Transverse colon (tissue), 4 donors: ENCODE measurements around the gene AFF1. TPM values are rescaled to one million over a fixed set of nuclear protein-coding genes. Genes with fewer than 3 reads are reported as not detected.

Experiments used
- DNase-seq: peaks from one replicate; pipeline ENCODE4 v3.0.0-alpha.2; 2019
- H3K27ac ChIP-seq, 4 donors: fragments of 200-600 bp; sonication (generic); 2 replicates each; pipeline ENCODE4 v1.5.1; 2016 to 2018; ENCODE audit warnings: inconsistent platforms in 4 of 4
- H3K27me3 ChIP-seq: fragments of 200-600 bp; sonication (generic); 2 replicates; pipeline ENCODE4 v1.5.1; 2017; ENCODE audit warnings: inconsistent platforms
- H3K36me3 ChIP-seq, 4 donors: fragments of 200-600 bp; sonication (generic); 2 replicates each; pipeline ENCODE4 v1.5.1; 2017 to 2019; ENCODE audit warnings: inconsistent platforms in 4 of 4
- H3K4me1 ChIP-seq, 4 donors: fragments of 200-600 bp; sonication (generic); 2 replicates each; pipeline ENCODE4 v1.5.1; 2017 to 2020; ENCODE audit warnings: inconsistent platforms in 4 of 4
- H3K4me3 ChIP-seq, 4 donors: fragments of 200-600 bp; sonication (generic); 1 replicate in 1 of 4; 2 replicates in 3 of 4; pipeline versions ENCODE4 v1.5.1 to v1.6.1; 2017 to 2019; ENCODE audit warnings: inconsistent platforms in 4 of 4
- H3K9me3 ChIP-seq, 2 donors: fragments of 200-600 bp; sonication (generic); 2 replicates each; pipeline ENCODE4 v1.5.1; 2017 to 2019; ENCODE audit warnings: inconsistent platforms in 2 of 2
- CTCF ChIP-seq, 5 experiments: fragments of 200-600 bp in 3 of 5; fragments of 450-650 bp in 2 of 5; sonication (generic) in 3 of 5; IDR thresholded peaks; 1 replicate in 2 of 5; 2 replicates in 3 of 5; pipeline ENCODE4 v1.5.1; 2016 to 2017; ENCODE audit warnings: antibody characterized with exemption in 5 of 5, inconsistent platforms in 3 of 5, mild to moderate bottlenecking in 2 of 5, moderate library complexity in 1 of 5
- EP300 ChIP-seq: sonication (generic); formaldehyde crosslinking; IDR thresholded peaks from one replicate; pipeline ENCODE4 v1.6.1; 2017; ENCODE audit warnings: antibody characterized with exemption, low read depth
- POLR2A ChIP-seq: fragments of 450-650 bp; IDR thresholded peaks from one replicate; pipeline ENCODE4 v1.6.1; 2016; ENCODE audit warnings: antibody characterized with exemption, mild to moderate bottlenecking, moderate library complexity
- POLR2AphosphoS5 ChIP-seq, 3 donors: sonication (generic); formaldehyde crosslinking; IDR thresholded peaks; one replicate each; pipeline ENCODE4 v1.6.1; 2016; ENCODE audit warnings: antibody characterized with exemption in 3 of 3
- WGBS, 2 donors: methylation state at CpG; one replicate each; pipeline ENCODE4 v1.1.5; 2018; ENCODE audit warnings: low coverage in 1 of 2; 5-methylcytosine and 5-hydroxymethylcytosine counted together
- in situ Hi-C, 4 donors: fragments of 200-750 bp; cut with MboI; loops; one replicate each; pipeline versions ENCODE4 v1.15.0 to v1.15.1; 2017; ENCODE audit warnings: low sequenced_read_pairs in 3 of 4, low pct_ligation_motif_present in 1 of 4, low pct_unique_long_range_greater_than_20kb in 1 of 4
- intact Hi-C: fragments of 100-400 bp; cut with DNase I; formaldehyde crosslinking; loops from one replicate; pipeline ENCODE4 v1.15.1; 2023; ENCODE audit warnings: low total_unique reads
- total RNA-seq, 4 donors: library from RNA; depleted of rRNA; stranded (reverse); fragments of >200 nt; gene quantifications; one replicate each; pipeline ENCODE4 v1.1.0, GENCODE V29; 2016

Gene AFF1
- total RNA-seq, 4 donors from 2014 or later: 77.1 to 151 (median 97.0) TPM

- H3K4me3 ChIP-seq: no peak overlapping the region
- intact Hi-C loops (no loop called here), in situ Hi-C loops (no loop called here)
These were observed 7.4 kb downstream of the AFF1 start for GRCh38 chr4:86942185-86942666.

DNA sequence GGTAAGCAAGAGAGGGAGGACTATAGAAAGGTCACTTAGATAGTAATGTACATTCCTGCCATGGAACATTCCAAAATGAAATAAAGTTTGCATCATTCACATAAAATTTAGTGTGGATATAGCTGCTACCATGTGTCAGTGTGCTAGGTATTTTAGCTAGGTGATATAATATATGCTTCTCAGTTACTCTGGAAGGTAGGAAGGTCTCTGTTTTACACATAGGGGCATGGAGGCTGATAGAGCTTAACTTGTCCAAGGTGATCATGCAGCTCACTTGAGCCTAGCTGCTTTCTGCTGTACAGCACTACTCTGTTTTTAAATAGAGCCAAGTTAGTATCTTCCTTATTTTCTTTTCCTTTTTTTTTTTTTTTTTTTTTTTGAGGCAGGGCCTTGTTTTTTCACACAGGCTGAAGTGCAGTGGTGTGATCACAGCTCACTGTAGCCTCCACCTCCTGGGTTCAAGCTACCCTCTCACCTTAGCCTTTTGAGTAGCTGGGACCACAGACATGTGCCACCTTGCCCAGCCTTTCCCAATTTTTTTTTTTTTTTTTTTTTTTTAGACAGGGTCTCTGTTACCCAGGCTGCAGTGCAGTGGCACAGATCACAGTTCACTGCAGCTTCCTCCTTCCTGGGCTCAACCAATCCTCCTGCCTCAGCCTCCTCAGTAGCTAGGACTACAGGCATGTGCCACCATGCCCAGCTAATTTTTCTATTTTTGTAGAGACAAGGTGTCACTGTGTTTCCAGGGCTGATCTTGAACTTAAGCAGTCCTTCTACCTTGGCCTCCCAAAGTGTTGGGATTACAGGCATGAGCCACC, 10.4 kb downstream of the AFF1 start:
- TF ChIP-seq POLR2AphosphoS5 (IDR thresholded peaks at IDR 0.05): no peak
- TF ChIP-seq CTCF (IDR thresholded peaks at IDR 0.05): no peak
- no peak for TF ChIP-seq POLR2A
- TF ChIP-seq EP300: no peak
- Histone ChIP-seq H3K4me1 (peaks cover 16 to 63% (median 35%) of the 10 kb centered on the region in 4 donors), H3K4me3 (no peak overlapping the region), H3K27ac (no peak overlapping the region), H3K36me3 (peaks cover 0 to under 1% (median 0%) of the 10 kb centered on the region in 4 donors), H3K27me3 (no peaks in the 10 kb centered on the region), H3K9me3 (no peaks in the 10 kb centered on the region)
- intact Hi-C loops: no loop called here
- DNase-seq: no peak
- in situ Hi-C loops: no loop called here

More at GRCh38 chr4:86942185-86942666, 7.4 kb downstream of the AFF1 start:
- H3K9me3 ChIP-seq: no peaks in the 10 kb centered on the region
- DNase-seq: no peak
- peaks cover 37 to 80% (median 62%) of the 10 kb centered on the region in 4 donors for H3K4me1 ChIP-seq
- H3K27me3 ChIP-seq: no peaks in the 10 kb centered on the region
- no peaks in the 10 kb centered on the region for H3K36me3 ChIP-seq
- peak overlapping the region; percentile 18 to 66 (median 52) for H3K27ac ChIP-seq
- TF ChIP-seq EP300 (no peak), CTCF (IDR thresholded peaks at IDR 0.05) (no peak), POLR2AphosphoS5 (IDR thresholded peaks at IDR 0.05) (peak in 2 of 3 donors; percentile 52 to 61), POLR2A (no peak)
- WGBS, 2 donors: 44 to 54% methylated on average over 1 of the region's 1 CpG

DNA sequence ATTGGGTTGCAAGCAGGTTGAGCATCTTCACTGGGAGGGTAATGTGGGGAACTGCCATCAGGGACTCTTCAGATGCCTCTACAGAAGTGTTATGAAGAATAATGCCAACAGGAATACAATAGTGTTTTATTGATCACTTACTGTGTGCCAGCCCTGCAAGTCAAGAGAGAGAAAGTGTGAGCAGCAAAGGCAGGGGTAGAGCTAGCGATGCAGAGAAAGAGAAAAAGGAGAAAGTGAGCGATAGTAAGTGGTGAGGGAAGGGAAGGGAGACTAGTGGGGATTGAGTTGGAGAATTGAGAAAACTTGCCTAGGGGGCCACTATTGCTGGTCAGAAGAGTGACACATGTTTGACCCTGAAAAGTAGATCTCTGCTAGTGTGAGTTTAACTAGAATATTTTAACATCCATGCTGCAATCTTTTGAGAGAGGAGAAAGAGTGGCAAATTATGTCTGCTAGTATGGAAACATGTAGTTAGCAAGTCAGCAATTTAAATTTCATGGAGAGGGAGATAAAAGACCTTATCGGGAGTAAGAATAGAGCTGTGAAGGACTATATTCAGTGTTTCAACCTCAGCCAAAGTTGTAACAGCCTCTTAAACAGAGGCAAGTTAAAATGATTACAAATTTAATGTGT, 12.2 kb downstream of the AFF1 start:
- no peak overlapping the region for H3K4me3 ChIP-seq
- peaks cover 9 to 47% (median 19%) of the 10 kb centered on the region in 4 donors for H3K4me1 ChIP-seq
- H3K36me3 ChIP-seq: peaks cover 0 to 4% (median 0%) of the 10 kb centered on the region in 4 donors
- WGBS, 2 donors: 75 to 94% methylated on average over 2 to 3 of the region's 3 CpGs
- intact Hi-C loops (no loop called here), in situ Hi-C loops (no loop called here)
- no peaks in the 10 kb centered on the region for H3K27me3 ChIP-seq
- DNase-seq: no peak
- TF ChIP-seq POLR2AphosphoS5 (IDR thresholded peaks at IDR 0.05) (no peak), EP300 (no peak), POLR2A (no peak), CTCF (IDR thresholded peaks at IDR 0.05) (no peak)
- H3K9me3 ChIP-seq: no peaks in the 10 kb centered on the region
- no peak overlapping the region for H3K27ac ChIP-seq

- no peaks in the 10 kb centered on the region for H3K27me3 ChIP-seq
- 27 to 33% methylated on average over 1 of the region's 1 CpG for WGBS, 2 donors
- no peak for DNase-seq
- peaks cover 3 to 40% (median 13%) of the 10 kb centered on the region in 4 donors for H3K4me1 ChIP-seq
- in situ Hi-C loops: no loop called here
- no peak for TF ChIP-seq POLR2A
- no peak for TF ChIP-seq POLR2AphosphoS5 (IDR thresholded peaks at IDR 0.05)
- TF ChIP-seq EP300: no peak
- TF ChIP-seq CTCF (IDR thresholded peaks at IDR 0.05): no peak
- peaks cover 0 to 4% (median 0%) of the 10 kb centered on the region in 4 donors for H3K36me3 ChIP-seq
- intact Hi-C loops: no loop called here
- H3K9me3 ChIP-seq: no peaks in the 10 kb centered on the region
- H3K4me3 ChIP-seq: no peak overlapping the region
- H3K27ac ChIP-seq: no peak overlapping the region
These were observed 12.8 kb downstream of the AFF1 start for GRCh38 chr4:86947501-86948120.
